GM10248 (cell line): ENCODE data around the gene AHSG.

ENCODE experiments used
- CTCF ChIA-PET: fragments of 300-600 bp; sonication (Branson Sonifier 250); formaldehyde crosslinking; extraction: SDS; loops from one replicate; lab custom pipeline; 2021; ENCODE audit warnings: antibody characterized with exemption; lab: Yijun Ruan, JAX
- POLR2A ChIA-PET: fragments of 350-650 bp; sonication (Branson Sonifier 250); formaldehyde crosslinking; extraction: SDS; loops from one replicate; lab custom pipeline; 2020; ENCODE audit warnings: antibody characterized with exemption; lab: Yijun Ruan, JAX
- DNase-seq: peaks from one replicate; pipeline ENCODE4 v3.0.0; 2012; ENCODE audit errors: extremely low spot score
- CTCF ChIP-seq: IDR thresholded peaks from 2 replicates; pipeline ENCODE4 v1.5.1; 2012; ENCODE audit warnings: mild to moderate bottlenecking, low read depth; ENCODE audit errors: extremely low read depth, missing control alignments, control extremely low read depth

The AHSG gene

GRCh38 chr3:186590580-186591295 is 22.1 kb upstream of the AHSG start:
- ChIA-PET CTCF (interaction anchor here (1.2 to 17.4 kb wide), 4 partner anchors 8 to 25 kb away, joined by 3 to 155 read pairs (median 4); partner anchors contain the start of gene AHSG), POLR2A (no interaction called here)
- no peak for DNase-seq
- TF ChIP-seq CTCF: no peak

GRCh38 chr3:186592682-186593081 is 20.2 kb upstream of the AHSG start:
- POLR2A ChIA-PET: no interaction called here
- CTCF ChIA-PET: interaction anchor here (1.2 to 17.4 kb wide), 3 partner anchors 23 to 649 kb away, joined by 4 to 155 read pairs (median 4); partner anchors contain the start of gene AHSG
- DNase-seq: no peak
- no peak for TF ChIP-seq CTCF

GRCh38 chr3:186593862-186594261 is 19.0 kb upstream of the AHSG start:
- CTCF ChIA-PET: interaction anchor here (0.7 to 17.4 kb wide), 4 partner anchors 9 to 651 kb away, joined by 3 to 155 read pairs (median 4); partner anchors contain the start of gene AHSG
- no peak for TF ChIP-seq CTCF
- POLR2A ChIA-PET: no interaction called here
- no peak for DNase-seq

- ChIA-PET POLR2A (no interaction called here), CTCF (interaction anchor here (17.4 kb wide), 1 partner anchor 21 kb away, joined by 155 read pairs; the partner anchor contains the start of gene AHSG)
- no peak for TF ChIP-seq CTCF
- no peak for DNase-seq
Measured at GRCh38 chr3:186594591-186595113, 18.2 kb upstream of the AHSG start.

GRCh38 chr3:186596568-186597287 is 16.1 kb upstream of the AHSG start:
- CTCF ChIA-PET: interaction anchor here (0.7 to 17.4 kb wide), 3 partner anchors 10 to 620 kb away, joined by 3 to 155 read pairs (median 3); partner anchors contain the start of gene AHSG
- TF ChIP-seq CTCF: no peak
- no peak for DNase-seq
- POLR2A ChIA-PET: interaction anchor here (0.6 to 0.7 kb wide), 2 partner anchors 29 to 186 kb away, joined by 3 to 4 read pairs; no protein-coding TSS in a partner anchor

- ChIA-PET POLR2A (no interaction called here), CTCF (interaction anchor here (17.4 kb wide), 1 partner anchor 17 kb away, joined by 155 read pairs; the partner anchor contains the start of gene AHSG)
- TF ChIP-seq CTCF: no peak
- no peak for DNase-seq
Measured at GRCh38 chr3:186598108-186598784, 14.6 kb upstream of the AHSG start.
